ENCODE results near the gene UGP2.

DNA sequence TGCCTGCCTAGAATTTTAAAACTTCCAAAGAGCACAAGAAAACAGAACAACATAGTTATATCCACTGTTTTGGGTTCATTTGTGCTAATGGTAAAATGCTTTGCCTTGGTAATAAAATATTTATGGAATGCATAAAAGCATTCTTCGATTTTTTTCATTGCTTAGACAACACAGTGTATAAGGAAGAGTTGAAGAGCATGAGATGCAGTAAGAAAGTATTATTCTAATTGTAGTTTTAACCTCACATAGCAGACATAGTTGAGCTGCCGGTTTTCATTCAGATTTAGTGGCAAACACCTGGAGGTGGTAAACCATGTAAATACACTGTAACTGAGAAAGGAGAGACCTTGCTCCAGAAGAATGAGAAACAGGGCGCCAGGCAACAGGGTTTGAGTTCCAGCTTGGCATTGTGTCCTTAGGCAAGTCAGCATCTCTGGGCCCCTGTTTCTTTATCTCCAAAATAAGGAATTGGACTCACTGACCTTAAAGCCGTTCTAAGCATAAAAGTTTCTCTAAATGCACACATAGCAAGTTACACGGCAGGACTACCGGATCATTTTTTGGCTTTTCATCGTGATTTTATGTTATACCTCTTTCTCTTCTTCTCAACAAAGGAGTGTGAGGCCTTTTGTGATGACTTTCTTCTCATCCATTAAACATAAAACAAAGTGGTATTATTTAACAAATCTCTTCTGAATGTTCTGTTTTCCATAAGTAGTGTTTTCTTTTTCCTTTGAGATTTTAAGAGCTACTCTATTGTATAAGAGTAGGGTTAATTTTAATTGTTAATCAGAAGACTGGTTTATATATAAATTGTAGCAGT, 7.9 kb downstream of the UGP2 start:
- TF ChIP-seq, protein P1, sequence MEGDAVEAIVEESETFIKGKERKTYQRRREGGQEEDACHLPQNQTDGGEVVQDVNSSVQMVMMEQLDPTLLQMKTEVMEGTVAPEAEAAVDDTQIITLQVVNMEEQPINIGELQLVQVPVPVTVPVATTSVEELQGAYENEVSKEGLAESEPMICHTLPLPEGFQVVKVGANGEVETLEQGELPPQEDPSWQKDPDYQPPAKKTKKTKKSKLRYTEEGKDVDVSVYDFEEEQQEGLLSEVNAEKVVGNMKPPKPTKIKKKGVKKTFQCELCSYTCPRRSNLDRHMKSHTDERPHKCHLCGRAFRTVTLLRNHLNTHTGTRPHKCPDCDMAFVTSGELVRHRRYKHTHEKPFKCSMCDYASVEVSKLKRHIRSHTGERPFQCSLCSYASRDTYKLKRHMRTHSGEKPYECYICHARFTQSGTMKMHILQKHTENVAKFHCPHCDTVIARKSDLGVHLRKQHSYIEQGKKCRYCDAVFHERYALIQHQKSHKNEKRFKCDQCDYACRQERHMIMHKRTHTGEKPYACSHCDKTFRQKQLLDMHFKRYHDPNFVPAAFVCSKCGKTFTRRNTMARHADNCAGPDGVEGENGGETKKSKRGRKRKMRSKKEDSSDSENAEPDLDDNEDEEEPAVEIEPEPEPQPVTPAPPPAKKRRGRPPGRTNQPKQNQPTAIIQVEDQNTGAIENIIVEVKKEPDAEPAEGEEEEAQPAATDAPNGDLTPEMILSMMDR (IDR thresholded peaks at IDR 0.05; ENCODE audit: insufficient read depth, low read depth, low read length) = no peak
- TF ChIP-seq EZH2 (IDR thresholded peaks at IDR 0.05; ENCODE audit: insufficient read depth, low read length) = no peak
